Measurements from ENCODE around the gene KCNJ16.

KCNJ16 gene

DNA sequence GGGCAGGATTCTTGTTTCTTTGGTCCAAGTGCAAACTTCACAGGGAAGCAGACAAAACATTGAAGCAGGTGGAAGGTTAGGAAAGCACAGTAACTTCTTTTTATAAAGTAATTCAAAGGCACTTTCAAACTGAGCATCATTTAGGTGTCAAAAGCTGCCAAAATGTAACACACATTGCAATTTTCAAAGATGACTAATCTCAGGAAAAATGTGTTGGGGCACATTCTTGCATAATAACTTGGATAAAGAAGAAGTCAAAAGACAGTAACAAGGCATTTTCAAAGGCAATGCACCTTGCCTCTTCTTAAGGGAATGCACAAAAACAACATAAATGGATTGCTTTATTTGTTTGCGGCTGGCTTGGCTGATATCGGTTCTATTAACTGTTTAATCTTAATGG, 97.9 kb downstream of the KCNJ16 start:
- FAIRE-seq, result no peak

DNA sequence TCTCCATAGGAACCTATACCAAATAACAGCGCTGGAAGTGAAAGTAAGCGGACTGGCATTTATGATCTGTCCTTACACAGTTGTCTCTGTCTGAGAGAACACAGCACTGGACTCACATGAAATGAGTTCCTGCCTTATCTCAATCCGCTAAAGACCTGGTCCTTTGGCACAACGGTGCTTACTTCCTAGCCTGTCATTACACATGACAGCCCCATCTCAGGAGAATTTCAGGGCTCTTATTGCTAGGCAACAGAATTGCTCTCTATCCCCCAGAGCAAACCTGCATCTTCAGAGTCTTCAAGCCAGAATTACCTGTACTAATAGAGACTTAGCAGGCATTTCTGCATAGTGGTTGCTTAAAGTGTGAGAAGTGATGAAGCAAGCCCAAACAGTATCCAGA, 98.7 kb downstream of the KCNJ16 start:
- FAIRE-seq, result no peak

DNA sequence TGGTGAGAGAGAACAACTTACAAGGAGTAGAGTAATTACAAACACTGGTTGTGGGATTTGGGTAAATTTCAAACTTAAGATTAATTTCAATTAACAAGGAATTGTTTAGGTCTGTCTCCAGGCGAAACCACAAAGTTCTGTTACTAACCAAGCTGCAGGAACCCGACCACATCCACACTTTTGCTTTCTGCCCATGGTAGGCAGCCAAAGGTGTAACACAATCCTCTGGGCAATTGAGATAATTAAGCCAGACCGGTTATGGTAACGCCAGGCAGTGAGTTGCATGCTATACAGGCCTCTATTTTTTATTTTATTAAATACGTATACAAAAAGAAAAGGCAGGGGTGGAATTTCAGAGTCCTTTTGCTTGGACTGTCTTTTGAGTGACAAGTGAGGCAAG, 106.4 kb downstream of the KCNJ16 start:
- FAIRE-seq, result no peak

DNA sequence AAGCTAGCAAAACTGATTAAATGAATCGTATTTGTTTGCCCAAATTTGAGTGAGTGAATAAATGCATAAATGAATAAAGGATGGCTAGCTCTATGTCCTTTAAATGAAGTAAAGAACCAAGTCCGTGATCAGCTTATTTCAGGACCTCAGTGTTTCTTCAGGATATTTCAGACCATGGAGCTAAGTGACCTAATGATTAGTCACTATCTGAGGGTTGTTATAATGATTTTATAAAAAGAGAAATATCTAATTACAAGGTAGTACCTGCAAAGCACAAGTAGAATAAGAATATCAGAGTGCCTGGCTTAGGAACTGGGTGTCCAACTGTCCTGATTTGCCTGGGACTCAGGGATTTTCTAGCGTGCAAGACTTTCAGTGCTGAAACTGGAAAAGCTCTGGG, 106.8 kb downstream of the KCNJ16 start:
- peak; percentile 91 for FAIRE-seq

DNA sequence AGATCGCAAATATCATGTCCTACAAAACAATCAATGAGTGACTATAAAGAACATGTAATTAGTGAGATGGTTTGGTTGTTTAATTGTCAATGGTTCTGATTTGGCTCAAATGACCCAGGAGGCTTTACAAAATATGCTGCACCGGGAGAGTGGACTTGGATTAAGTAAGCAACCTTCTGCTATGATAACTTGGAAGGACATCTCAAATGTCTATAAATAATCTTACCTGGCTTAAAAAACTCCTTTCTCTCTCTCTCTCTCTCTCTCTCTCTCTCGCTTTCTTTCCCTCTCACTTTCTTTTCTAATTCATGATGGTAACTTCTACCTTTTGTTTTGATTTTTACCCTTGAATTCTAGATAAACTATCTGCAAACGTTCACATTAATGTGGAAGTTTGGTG, 108.5 kb downstream of the KCNJ16 start:
- FAIRE-seq, result no peak

DNA sequence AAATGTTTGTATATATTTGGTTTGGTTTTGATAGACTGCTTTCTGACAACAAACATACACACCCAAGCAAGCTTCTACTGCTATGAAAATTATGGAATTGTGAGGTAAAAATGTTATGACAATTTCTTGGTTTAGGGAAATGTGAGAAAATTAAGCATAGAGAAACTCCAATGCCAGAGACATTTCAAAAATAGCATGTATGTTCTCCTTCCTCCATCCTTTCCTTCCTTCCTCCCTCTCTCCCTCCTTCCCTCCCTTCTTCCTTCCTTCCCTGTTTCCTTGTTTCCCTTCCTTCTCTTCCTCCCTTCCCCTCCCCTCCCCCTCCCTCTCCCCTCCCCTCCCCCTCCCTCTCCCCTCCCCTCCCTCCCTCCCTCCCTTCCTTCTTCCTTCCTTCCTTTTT, 109.2 kb downstream of the KCNJ16 start:
- no peak for FAIRE-seq

DNA sequence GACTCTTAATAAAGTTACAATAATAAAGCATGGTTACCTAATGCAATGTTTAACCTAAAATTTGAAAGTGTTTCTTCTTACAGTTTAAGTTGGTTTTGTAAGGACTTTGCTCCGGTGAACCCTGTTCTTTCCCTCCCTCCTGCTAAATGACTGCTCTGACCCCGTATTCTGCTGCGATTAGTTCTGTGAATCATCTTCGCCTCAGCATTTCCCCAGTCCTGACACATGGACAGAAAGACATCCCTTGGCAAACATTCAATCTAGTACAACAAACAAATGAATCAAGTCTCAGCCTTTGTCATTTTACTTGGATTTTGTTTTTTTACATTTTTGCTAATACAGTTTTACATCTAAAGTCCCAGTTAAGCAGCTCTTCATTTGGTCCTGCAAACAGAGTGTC, 109.7 kb downstream of the KCNJ16 start:
- FAIRE-seq, result no peak

All from G401.6 (cell line).